ENCODE data around the gene SORL1-AS1.

Gene SORL1-AS1

DNA sequence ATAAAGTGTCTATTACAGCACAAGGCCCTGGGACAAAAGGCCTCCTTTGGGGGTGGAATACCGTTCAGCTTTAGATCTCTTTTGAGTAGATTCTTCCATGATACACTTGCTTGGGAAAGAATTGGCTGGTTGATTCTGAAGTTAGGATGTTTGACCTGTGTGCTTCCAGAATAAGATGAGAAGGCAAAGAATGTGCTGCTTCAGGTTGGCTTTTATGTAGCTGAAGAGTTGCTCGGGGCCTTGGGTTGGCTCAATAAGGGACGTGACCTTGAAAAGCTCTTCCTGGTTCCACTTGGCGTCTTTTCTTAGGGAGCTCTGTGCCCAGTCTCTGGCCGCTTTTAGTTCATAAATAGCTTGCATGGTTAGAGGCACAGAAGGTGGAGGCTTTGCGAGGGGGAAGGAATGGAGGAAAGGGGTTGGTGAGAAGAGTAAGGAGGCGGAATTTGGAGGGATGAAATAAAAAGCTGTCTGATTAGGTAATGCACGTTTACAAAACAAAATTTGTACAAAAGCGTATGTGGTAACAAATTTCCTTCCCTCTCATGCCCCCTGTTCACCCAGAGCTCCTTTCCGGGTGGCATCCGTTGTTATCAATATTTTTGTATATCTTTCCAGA, 4.2 kb upstream of the SORL1-AS1 start:
- Histone ChIP-seq H3K4me3 (ENCODE audit: low read depth, low read length) (no peak overlapping the region), H3K27me3 (ENCODE audit: control insufficient read depth, insufficient read depth, low read length) (peaks cover 13% of the 10 kb centered on the region), H3K36me3 (ENCODE audit: control insufficient read depth, insufficient read depth, low read length) (no peaks in the 10 kb centered on the region)
- ChIA-PET CTCF (interaction anchor here (0.9 to 1.0 kb wide), 2 partner anchors 10 to 1049 kb away, joined by 3 read pairs; no protein-coding TSS in a partner anchor), POLR2A (no interaction called here)
- no peak for DNase-seq (ENCODE audit: low read depth)
- TF ChIP-seq, protein P1, sequence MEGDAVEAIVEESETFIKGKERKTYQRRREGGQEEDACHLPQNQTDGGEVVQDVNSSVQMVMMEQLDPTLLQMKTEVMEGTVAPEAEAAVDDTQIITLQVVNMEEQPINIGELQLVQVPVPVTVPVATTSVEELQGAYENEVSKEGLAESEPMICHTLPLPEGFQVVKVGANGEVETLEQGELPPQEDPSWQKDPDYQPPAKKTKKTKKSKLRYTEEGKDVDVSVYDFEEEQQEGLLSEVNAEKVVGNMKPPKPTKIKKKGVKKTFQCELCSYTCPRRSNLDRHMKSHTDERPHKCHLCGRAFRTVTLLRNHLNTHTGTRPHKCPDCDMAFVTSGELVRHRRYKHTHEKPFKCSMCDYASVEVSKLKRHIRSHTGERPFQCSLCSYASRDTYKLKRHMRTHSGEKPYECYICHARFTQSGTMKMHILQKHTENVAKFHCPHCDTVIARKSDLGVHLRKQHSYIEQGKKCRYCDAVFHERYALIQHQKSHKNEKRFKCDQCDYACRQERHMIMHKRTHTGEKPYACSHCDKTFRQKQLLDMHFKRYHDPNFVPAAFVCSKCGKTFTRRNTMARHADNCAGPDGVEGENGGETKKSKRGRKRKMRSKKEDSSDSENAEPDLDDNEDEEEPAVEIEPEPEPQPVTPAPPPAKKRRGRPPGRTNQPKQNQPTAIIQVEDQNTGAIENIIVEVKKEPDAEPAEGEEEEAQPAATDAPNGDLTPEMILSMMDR (IDR thresholded peaks at IDR 0.05; ENCODE audit: insufficient read depth, low read depth, low read length) = no peak

- Histone ChIP-seq H3K27me3 (ENCODE audit: control insufficient read depth, insufficient read depth, low read length) (peaks cover 17% of the 10 kb centered on the region), H3K4me3 (ENCODE audit: low read depth, low read length) (no peak overlapping the region), H3K36me3 (ENCODE audit: control insufficient read depth, insufficient read depth, low read length) (no peaks in the 10 kb centered on the region)
- no peak for DNase-seq (ENCODE audit: low read depth)
- ChIA-PET POLR2A (no interaction called here), CTCF (interaction anchor here (0.6 to 1.0 kb wide), 3 partner anchors 9 to 1050 kb away, joined by 3 to 4 read pairs (median 3); no protein-coding TSS in a partner anchor)
- TF ChIP-seq, protein P1 (IDR thresholded peaks at IDR 0.05; ENCODE audit: insufficient read depth, low read depth, low read length) = no peak
Measured at GRCh38 chr11:121456151-121456550, 3.4 kb upstream of the SORL1-AS1 start.

DNA sequence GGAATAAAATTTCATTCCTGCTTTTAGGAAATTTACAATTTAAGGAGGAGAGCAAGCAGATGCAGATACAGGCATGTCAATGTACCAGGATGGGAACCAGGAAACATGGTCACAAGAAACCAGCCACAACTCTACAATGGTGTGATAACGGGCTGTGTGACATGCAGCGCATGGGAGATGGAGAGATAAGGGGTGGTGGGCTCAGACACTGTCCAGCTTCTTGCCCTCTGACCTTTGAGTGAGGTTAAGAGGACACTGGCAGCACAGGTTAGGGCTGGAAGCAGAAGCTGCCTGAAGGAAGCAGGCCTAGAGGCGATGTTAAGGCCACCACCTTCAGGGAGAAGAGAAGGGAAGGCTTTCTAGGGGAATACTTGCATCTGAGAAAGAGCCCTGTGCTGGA, 2.3 kb upstream of the SORL1-AS1 start:
- H3K36me3 ChIP-seq (ENCODE audit: control insufficient read depth, insufficient read depth, low read length) = no peaks in the 10 kb centered on the region
- DNase-seq (ENCODE audit: low read depth) = no peak
- ChIA-PET POLR2A (no interaction called here), CTCF (no interaction called here)
- no peak overlapping the region for H3K4me3 ChIP-seq (ENCODE audit: low read depth, low read length)
- peaks cover 20% of the 10 kb centered on the region for H3K27me3 ChIP-seq (ENCODE audit: control insufficient read depth, insufficient read depth, low read length)
- TF ChIP-seq, protein P1 (IDR thresholded peaks at IDR 0.05; ENCODE audit: insufficient read depth, low read depth, low read length) = no peak

DNA sequence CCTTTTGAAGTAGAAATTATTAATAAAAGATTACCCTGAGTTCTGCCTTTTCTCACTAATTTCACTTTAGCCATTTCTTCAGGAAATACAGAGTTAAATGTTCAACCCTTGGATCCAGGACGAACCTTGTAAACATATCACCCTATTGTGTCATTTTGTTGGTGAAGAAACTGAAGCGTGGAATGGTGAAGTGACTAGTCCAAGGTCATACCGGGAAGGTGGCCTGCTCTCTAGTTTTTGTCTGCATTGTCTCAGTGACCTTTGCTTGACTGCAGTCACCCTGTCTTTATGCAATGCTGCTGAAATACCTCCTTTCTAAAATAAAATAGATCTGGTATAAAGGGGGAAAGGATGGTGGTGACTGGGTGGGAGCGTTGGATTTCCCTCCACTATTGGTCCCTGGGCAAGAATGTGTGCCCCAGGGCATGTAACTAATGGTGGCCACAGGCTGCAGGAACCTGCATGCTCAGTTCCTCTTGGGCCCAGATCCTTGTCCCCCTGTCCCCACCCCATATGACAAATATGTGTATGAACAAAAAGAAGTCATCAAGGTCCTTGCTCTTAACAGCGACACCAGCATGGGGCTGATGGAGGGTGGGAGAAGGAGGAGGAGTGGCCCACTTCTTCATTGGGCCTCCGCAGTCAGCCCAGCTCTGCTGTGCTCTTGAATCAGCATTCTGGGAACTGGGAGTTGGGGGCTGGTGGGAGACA, 977 bp upstream of the SORL1-AS1 start:
- CTCF ChIA-PET = no interaction called here
- H3K4me3 ChIP-seq (ENCODE audit: low read depth, low read length) = no peak overlapping the region

More for the DNA sequence above, 977 bp upstream of the SORL1-AS1 start:
- Histone ChIP-seq H3K36me3 (ENCODE audit: control insufficient read depth, insufficient read depth, low read length) (no peaks in the 10 kb centered on the region), H3K27me3 (ENCODE audit: control insufficient read depth, insufficient read depth, low read length) (peaks cover 16% of the 10 kb centered on the region)
- POLR2A ChIA-PET = no interaction called here
- TF ChIP-seq, protein P1 (IDR thresholded peaks at IDR 0.05; ENCODE audit: insufficient read depth, low read depth, low read length) = no peak
- no peak for DNase-seq (ENCODE audit: low read depth)
